Measurements from ENCODE around the gene CEP112.

DNA sequence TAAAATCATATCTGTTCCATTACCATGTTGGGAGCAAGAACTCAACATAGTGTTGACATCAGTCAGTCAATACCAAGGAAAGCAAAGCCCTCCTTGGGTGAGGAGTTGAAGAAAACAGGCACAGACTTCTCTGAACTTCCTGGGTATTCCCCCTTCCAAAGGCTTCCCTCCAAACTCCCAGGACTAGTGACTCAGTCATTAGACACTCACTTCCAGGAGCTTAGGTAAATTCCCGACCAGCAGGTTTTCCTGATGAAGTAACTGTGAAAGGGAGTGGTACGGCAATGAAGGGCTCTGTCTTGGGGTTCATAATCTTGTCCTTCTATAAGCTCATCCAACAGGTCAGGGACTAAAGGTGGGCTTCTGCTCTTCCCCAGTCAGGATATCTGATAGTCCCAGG lies 336.7 kb downstream of the CEP112 start:
- TF ChIP-seq POLR2A (IDR thresholded peaks at IDR 0.05) = no peak
- TF ChIP-seq, protein P1, sequence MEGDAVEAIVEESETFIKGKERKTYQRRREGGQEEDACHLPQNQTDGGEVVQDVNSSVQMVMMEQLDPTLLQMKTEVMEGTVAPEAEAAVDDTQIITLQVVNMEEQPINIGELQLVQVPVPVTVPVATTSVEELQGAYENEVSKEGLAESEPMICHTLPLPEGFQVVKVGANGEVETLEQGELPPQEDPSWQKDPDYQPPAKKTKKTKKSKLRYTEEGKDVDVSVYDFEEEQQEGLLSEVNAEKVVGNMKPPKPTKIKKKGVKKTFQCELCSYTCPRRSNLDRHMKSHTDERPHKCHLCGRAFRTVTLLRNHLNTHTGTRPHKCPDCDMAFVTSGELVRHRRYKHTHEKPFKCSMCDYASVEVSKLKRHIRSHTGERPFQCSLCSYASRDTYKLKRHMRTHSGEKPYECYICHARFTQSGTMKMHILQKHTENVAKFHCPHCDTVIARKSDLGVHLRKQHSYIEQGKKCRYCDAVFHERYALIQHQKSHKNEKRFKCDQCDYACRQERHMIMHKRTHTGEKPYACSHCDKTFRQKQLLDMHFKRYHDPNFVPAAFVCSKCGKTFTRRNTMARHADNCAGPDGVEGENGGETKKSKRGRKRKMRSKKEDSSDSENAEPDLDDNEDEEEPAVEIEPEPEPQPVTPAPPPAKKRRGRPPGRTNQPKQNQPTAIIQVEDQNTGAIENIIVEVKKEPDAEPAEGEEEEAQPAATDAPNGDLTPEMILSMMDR (IDR thresholded peaks at IDR 0.05) = no peak

Measured in testis (tissue), 2 donors.